HL-60 (cell line): Measurements from ENCODE around the gene ZMYM3.

Experiments
- DNase-seq, 2 experiments: peaks; one replicate each; pipeline ENCODE4 v3.0.0-alpha.2; 2010 to 2020; ENCODE audit warnings: low read depth in 1 of 2, low spot score in 1 of 2
- H3K27ac ChIP-seq: fragments of 250-450 bp; sonication (Bioruptor Pico); replicated peaks from 2 replicates; pipeline ENCODE4 v1.5.1; 2020; ENCODE audit warnings: mild to moderate bottlenecking, moderate library complexity
- H3K27me3 ChIP-seq: fragments of 250-450 bp; sonication (Bioruptor Pico); 2 replicates; pipeline ENCODE4 v1.5.1; 2021; ENCODE audit warnings: mild to moderate bottlenecking, moderate library complexity; ENCODE audit not compliant: insufficient read depth, poor library complexity, severe bottlenecking
- H3K4me3 ChIP-seq: replicated peaks from 2 replicates; pipeline ENCODE4 v1.5.1; 2011; ENCODE audit warnings: mild to moderate bottlenecking, control low read depth, low read length; ENCODE audit not compliant: insufficient read depth
- CTCF ChIP-seq: IDR thresholded peaks from one replicate; pipeline ENCODE4 v1.5.1; 2011; ENCODE audit warnings: low read length, control low read depth, inconsistent platforms; ENCODE audit not compliant: insufficient read depth
- GABPA ChIP-seq: IDR thresholded peaks from 2 replicates; pipeline ENCODE4 v1.6.1; 2012; ENCODE audit warnings: low read depth
- POLR2AphosphoS5 ChIP-seq: IDR thresholded peaks from 2 replicates; pipeline ENCODE4 v1.6.1; 2012; ENCODE audit warnings: low read depth
- SPI1 ChIP-seq: IDR thresholded peaks from 2 replicates; pipeline ENCODE4 v1.6.1; 2012; ENCODE audit warnings: low read depth, mild to moderate bottlenecking, borderline replicate concordance
- TF ChIP-seq, protein P1 (sequence below): IDR thresholded peaks from 2 replicates; pipeline ENCODE4 v1.6.1; 2012; ENCODE audit warnings: low read depth; ENCODE audit not compliant: insufficient replicate concordance

Gene ZMYM3

GRCh38 chrX:71215338-71215912, 38.5 kb downstream of the ZMYM3 start:
- H3K27me3 ChIP-seq: no peaks in the 10 kb centered on the region
- no peak overlapping the region for H3K4me3 ChIP-seq
- DNase-seq: no peak
- TF ChIP-seq, protein P1, sequence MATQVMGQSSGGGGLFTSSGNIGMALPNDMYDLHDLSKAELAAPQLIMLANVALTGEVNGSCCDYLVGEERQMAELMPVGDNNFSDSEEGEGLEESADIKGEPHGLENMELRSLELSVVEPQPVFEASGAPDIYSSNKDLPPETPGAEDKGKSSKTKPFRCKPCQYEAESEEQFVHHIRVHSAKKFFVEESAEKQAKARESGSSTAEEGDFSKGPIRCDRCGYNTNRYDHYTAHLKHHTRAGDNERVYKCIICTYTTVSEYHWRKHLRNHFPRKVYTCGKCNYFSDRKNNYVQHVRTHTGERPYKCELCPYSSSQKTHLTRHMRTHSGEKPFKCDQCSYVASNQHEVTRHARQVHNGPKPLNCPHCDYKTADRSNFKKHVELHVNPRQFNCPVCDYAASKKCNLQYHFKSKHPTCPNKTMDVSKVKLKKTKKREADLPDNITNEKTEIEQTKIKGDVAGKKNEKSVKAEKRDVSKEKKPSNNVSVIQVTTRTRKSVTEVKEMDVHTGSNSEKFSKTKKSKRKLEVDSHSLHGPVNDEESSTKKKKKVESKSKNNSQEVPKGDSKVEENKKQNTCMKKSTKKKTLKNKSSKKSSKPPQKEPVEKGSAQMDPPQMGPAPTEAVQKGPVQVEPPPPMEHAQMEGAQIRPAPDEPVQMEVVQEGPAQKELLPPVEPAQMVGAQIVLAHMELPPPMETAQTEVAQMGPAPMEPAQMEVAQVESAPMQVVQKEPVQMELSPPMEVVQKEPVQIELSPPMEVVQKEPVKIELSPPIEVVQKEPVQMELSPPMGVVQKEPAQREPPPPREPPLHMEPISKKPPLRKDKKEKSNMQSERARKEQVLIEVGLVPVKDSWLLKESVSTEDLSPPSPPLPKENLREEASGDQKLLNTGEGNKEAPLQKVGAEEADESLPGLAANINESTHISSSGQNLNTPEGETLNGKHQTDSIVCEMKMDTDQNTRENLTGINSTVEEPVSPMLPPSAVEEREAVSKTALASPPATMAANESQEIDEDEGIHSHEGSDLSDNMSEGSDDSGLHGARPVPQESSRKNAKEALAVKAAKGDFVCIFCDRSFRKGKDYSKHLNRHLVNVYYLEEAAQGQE: no peak
- TF ChIP-seq POLR2AphosphoS5: no peak
- no peak for TF ChIP-seq GABPA
- no peak for TF ChIP-seq CTCF
- TF ChIP-seq SPI1: no peak
- H3K27ac ChIP-seq: no peak overlapping the region

GRCh38 chrX:71214604-71215337, 39.2 kb downstream of the ZMYM3 start:
- no peak for DNase-seq
- TF ChIP-seq, protein P1: no peak
- no peak for TF ChIP-seq GABPA
- no peak for TF ChIP-seq CTCF
- no peak for TF ChIP-seq POLR2AphosphoS5
- no peak for TF ChIP-seq SPI1
- Histone ChIP-seq H3K4me3 (no peak overlapping the region), H3K27me3 (no peaks in the 10 kb centered on the region), H3K27ac (no peak overlapping the region)

GRCh38 chrX:71214152-71214551, 39.8 kb downstream of the ZMYM3 start:
- no peak overlapping the region for H3K4me3 ChIP-seq
- no peak overlapping the region for H3K27ac ChIP-seq
- TF ChIP-seq GABPA (no peak), POLR2AphosphoS5 (no peak), CTCF (no peak), SPI1 (no peak)
- TF ChIP-seq, protein P1: no peak
- DNase-seq: no peak
- no peaks in the 10 kb centered on the region for H3K27me3 ChIP-seq
